ENCODE measurements around the gene AAMDC.
"Not testable (repeated sequence)": the region's sequence is repeated elsewhere in the genome, so short reads cannot be mapped to it uniquely, and the experiment has no call there.

The AAMDC gene

GRCh38 chr11:77822126-77822525 lies 1.2 kb downstream of the AAMDC start:
- DNase-seq = not testable (repeated sequence)

GRCh38 chr11:77823775-77824174 lies 2.8 kb downstream of the AAMDC start:
- no peak for DNase-seq

GRCh38 chr11:77828926-77829325 lies 8.0 kb downstream of the AAMDC start:
- no peak for DNase-seq

- no peak for DNase-seq
Observed at GRCh38 chr11:77833302-77833701, 12.4 kb downstream of the AAMDC start.

GRCh38 chr11:77842441-77843121 lies 21.6 kb downstream of the AAMDC start:
- DNase-seq = no peak

- DNase-seq = not testable (repeated sequence)
Observed at GRCh38 chr11:77843700-77844099, 22.8 kb downstream of the AAMDC start.

- DNase-seq = no peak
Observed at GRCh38 chr11:77851503-77851902, 30.6 kb downstream of the AAMDC start.

GRCh38 chr11:77854838-77855237 lies 33.9 kb downstream of the AAMDC start:
- no peak for DNase-seq

GRCh38 chr11:77857906-77858457 lies 37.0 kb downstream of the AAMDC start:
- not testable (repeated sequence) for DNase-seq

GRCh38 chr11:77861444-77861843 lies 40.5 kb downstream of the AAMDC start:
- not testable (repeated sequence) for DNase-seq

- DNase-seq = no peak
Observed at GRCh38 chr11:77865805-77866204, 44.9 kb downstream of the AAMDC start.

- DNase-seq = no peak
Observed at GRCh38 chr11:77866336-77866735, 45.4 kb downstream of the AAMDC start.

GRCh38 chr11:77868744-77869143 lies 47.8 kb downstream of the AAMDC start:
- no peak for DNase-seq

- DNase-seq = no peak
Observed at GRCh38 chr11:77871855-77872254, 50.9 kb downstream of the AAMDC start.

- DNase-seq = no peak
Observed at GRCh38 chr11:77873345-77873744, 52.4 kb downstream of the AAMDC start.

- no peak for DNase-seq
Observed at GRCh38 chr11:77874206-77874605, 53.3 kb downstream of the AAMDC start.

- no peak for DNase-seq
Observed at GRCh38 chr11:77876045-77876444, 55.1 kb downstream of the AAMDC start.

- DNase-seq = not testable (repeated sequence)
Observed at GRCh38 chr11:77878247-77878646, 57.3 kb downstream of the AAMDC start.

- no peak for DNase-seq
Observed at GRCh38 chr11:77879218-77879617, 58.3 kb downstream of the AAMDC start.

GRCh38 chr11:77882396-77882795 lies 61.5 kb downstream of the AAMDC start:
- no peak for DNase-seq

- no peak for DNase-seq
Observed at GRCh38 chr11:77883775-77884174, 62.8 kb downstream of the AAMDC start.

GRCh38 chr11:77884186-77884828 lies 63.4 kb downstream of the AAMDC start:
- no peak for DNase-seq

- no peak for DNase-seq
Observed at GRCh38 chr11:77884829-77885190, 63.9 kb downstream of the AAMDC start.

- no peak for DNase-seq
Observed at GRCh38 chr11:77886401-77886800, 65.5 kb downstream of the AAMDC start.

GRCh38 chr11:77889045-77889444 lies 68.1 kb downstream of the AAMDC start:
- DNase-seq = not testable (repeated sequence)
